RPMI8226 (cell line): ENCODE results near the gene GRM3.

Source experiments
- DNase-seq: peaks from one replicate; pipeline ENCODE4 v3.0.0-alpha.2; 2015

GRM3 gene

GRCh38 chr7:86911659-86912058 is 267.9 kb downstream of the GRM3 start:
- no peak for DNase-seq

- DNase-seq: no peak
Measured at GRCh38 chr7:86913709-86914108, 270.0 kb downstream of the GRM3 start.
